Measurements from ENCODE around the gene EEF1A2.

Gene EEF1A2

DNA sequence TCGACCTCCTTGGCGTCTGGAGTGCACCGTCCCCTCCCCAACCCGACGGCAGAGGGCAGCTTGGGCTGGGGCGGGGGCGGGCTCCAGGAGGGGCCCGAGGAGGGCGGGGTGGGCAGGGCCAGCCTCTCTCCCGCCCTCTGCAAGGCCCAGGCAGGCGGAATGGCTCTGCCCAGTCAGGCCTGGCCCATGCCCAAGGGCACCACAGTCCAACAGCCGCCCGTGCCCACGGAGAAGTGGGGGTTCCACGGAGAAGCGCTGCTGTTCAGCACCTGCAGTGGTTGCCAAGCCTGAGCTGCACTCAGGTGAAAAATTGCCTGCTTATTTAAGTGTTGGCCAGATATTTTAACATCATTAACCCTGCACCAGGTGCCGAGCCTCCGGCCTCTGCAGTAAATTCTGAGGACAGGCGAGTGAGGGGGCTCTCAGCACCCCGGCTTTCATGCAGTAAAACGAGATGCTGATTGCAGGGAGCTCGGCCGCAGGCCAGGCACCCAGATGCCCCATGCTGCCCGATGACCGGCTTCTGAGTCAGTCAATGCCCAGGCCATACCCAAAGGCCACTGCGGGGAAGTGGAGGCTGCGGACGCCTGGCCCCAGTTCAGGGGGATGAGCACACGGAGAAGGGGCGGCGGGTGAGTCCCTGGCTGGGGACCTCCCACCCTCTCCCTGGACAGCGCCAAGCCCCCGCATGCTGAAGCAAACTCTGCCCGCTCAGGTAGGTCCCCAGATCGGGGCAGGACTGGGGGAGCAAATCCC lies 49.0 kb upstream of the EEF1A2 start, which contains the start of gene SRMS:
Gene SRMS, minus strand, starts transcription at position 25 of the 756 bp plus-strand sequence. CDS start 286 bp downstream, outside the sequence.
- ATAC-seq: no peak; the same call in 2 of the 3 replicates
- TF ChIP-seq CSRNP3 (CRISPR knock-in tag; IDR thresholded peaks at IDR 0.05) (no peak), CSDC2 (CRISPR knock-in tag; IDR thresholded peaks at IDR 0.05) (no peak), TOX (CRISPR knock-in tag; IDR thresholded peaks at IDR 0.05; ENCODE audit: borderline replicate concordance) (no peak), PATZ1 (CRISPR knock-in tag; IDR thresholded peaks at IDR 0.05; ENCODE audit: borderline replicate concordance) (no peak), ZFP3 (CRISPR knock-in tag; IDR thresholded peaks at IDR 0.05) (no peak), ISL1 (CRISPR knock-in tag; IDR thresholded peaks at IDR 0.05) (no peak), ZNF8 (CRISPR knock-in tag; IDR thresholded peaks at IDR 0.05) (no peak), SNAI2 (CRISPR knock-in tag; IDR thresholded peaks at IDR 0.05) (no peak), TSHZ2 (CRISPR knock-in tag; IDR thresholded peaks at IDR 0.05) (no peak), PPARA (CRISPR knock-in tag; IDR thresholded peaks at IDR 0.05; ENCODE audit: borderline replicate concordance) (no peak), OSR1 (CRISPR knock-in tag; IDR thresholded peaks at IDR 0.05) (no peak), ZFP30 (CRISPR knock-in tag; IDR thresholded peaks at IDR 0.05) (no peak), TCF4 (CRISPR knock-in tag; IDR thresholded peaks at IDR 0.05; ENCODE audit: borderline replicate concordance) (no peak), ZNF565 (CRISPR knock-in tag; conservative IDR thresholded peaks at IDR 0.05; ENCODE audit: low read depth) (no peak), RARB (CRISPR knock-in tag; IDR thresholded peaks at IDR 0.05) (no peak), ESRRG (CRISPR knock-in tag; IDR thresholded peaks at IDR 0.05) (no peak), ZNF70 (CRISPR knock-in tag; IDR thresholded peaks at IDR 0.05) (no peak), BACH2 (CRISPR knock-in tag; IDR thresholded peaks at IDR 0.05; ENCODE audit: borderline replicate concordance) (no peak)
- TF ChIP-seq, protein P1, sequence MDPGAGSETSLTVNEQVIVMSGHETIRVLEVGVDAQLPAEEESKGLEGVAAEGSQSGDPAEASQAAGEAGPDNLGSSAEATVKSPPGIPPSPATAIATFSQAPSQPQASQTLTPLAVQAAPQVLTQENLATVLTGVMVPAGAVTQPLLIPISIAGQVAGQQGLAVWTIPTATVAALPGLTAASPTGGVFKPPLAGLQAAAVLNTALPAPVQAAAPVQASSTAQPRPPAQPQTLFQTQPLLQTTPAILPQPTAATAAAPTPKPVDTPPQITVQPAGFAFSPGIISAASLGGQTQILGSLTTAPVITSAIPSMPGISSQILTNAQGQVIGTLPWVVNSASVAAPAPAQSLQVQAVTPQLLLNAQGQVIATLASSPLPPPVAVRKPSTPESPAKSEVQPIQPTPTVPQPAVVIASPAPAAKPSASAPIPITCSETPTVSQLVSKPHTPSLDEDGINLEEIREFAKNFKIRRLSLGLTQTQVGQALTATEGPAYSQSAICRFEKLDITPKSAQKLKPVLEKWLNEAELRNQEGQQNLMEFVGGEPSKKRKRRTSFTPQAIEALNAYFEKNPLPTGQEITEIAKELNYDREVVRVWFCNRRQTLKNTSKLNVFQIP (CRISPR knock-in tag; IDR thresholded peaks at IDR 0.05; ENCODE audit: borderline replicate concordance, low read depth): no peak
- TF ChIP-seq, protein P2, sequence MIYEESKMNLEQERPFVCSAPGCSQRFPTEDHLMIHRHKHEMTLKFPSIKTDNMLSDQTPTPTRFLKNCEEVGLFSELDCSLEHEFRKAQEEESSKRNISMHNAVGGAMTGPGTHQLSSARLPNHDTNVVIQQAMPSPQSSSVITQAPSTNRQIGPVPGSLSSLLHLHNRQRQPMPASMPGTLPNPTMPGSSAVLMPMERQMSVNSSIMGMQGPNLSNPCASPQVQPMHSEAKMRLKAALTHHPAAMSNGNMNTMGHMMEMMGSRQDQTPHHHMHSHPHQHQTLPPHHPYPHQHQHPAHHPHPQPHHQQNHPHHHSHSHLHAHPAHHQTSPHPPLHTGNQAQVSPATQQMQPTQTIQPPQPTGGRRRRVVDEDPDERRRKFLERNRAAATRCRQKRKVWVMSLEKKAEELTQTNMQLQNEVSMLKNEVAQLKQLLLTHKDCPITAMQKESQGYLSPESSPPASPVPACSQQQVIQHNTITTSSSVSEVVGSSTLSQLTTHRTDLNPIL (CRISPR knock-in tag; IDR thresholded peaks at IDR 0.05; ENCODE audit: low read depth): no peak

DNA sequence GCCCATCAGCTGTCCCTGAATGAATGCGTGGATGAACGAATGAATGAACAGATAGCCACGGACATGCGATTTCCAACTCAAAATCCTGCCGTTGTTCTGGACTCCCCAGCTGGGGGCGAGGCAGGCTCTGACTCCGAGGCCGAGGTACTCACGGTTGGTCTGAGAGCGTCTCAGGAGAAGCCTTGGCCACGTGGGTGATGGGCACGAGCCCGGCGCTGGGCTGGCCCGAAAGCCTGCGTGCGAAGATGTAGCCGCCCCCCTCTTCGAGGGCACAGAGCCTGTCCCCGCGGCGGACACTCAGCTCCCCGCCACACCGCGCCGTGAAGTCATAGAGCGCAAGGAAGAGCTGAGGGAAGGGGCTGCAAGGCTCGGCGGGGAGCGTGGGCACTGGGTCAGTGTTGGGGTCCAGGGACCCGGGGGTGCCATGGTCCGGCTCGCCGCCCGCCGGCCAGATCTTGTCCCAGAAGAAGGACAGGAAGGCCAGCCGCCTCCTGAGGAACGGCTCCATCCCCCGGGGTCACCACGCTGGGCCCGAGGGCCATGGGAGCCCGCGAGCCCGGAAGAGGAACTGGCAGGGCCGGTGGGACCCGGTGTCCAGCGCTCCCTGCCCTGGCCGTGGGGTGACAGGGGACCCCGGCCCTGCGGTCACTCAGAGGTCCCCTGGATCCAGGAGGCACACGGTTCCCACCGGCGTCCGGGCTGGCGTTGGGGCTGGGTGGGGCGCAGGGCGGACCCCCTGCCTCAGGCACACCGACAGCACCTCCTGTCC lies 48.3 kb upstream of the EEF1A2 start:
- no peak for ATAC-seq
- TF ChIP-seq ZNF565 (CRISPR knock-in tag; conservative IDR thresholded peaks at IDR 0.05; ENCODE audit: low read depth): no peak
- TF ChIP-seq, protein P2 (CRISPR knock-in tag; IDR thresholded peaks at IDR 0.05; ENCODE audit: low read depth): no peak
- no peak for TF ChIP-seq CSRNP3 (CRISPR knock-in tag; IDR thresholded peaks at IDR 0.05)
- TF ChIP-seq TSHZ2 (CRISPR knock-in tag; IDR thresholded peaks at IDR 0.05): no peak
- TF ChIP-seq GLIS3 (CRISPR knock-in tag; IDR thresholded peaks at IDR 0.05): no peak
- no peak for TF ChIP-seq ZNF70 (CRISPR knock-in tag; IDR thresholded peaks at IDR 0.05)
- no peak for TF ChIP-seq TOX (CRISPR knock-in tag; IDR thresholded peaks at IDR 0.05; ENCODE audit: borderline replicate concordance)

Measured in SK-N-SH treated with all-trans-retinoic acid at 6 μM for 48 hours (cell line).